WTC11 (cell line): ENCODE results near the gene CNTLN. TPM values are rescaled to one million over a fixed set of nuclear protein-coding genes. Genes with fewer than 3 reads are reported as not detected.

ENCODE experiments used
- ARID4B ChIP-seq: sonication (generic); formaldehyde crosslinking; IDR thresholded peaks from 2 replicates; pipeline ENCODE4 v1.8.0; 2023; ENCODE audit warnings: missing genetic modification reagents, mild to moderate bottlenecking, borderline replicate concordance
- FOXK1 ChIP-seq: sonication (generic); formaldehyde crosslinking; IDR thresholded peaks from 2 replicates; pipeline ENCODE4 v1.8.0; 2022; ENCODE audit warnings: mild to moderate bottlenecking, moderate library complexity, missing genetic modification reagents
- MXD4 ChIP-seq: fragments of 250-450 bp; sonication (Bioruptor Pico); IDR thresholded peaks from 2 replicates; pipeline ENCODE4 v1.8.0; 2021; ENCODE audit warnings: mild to moderate bottlenecking, moderate library complexity, borderline replicate concordance
- NFE2L1 ChIP-seq: sonication (generic); formaldehyde crosslinking; IDR thresholded peaks from 2 replicates; pipeline ENCODE4 v1.8.1; 2023; ENCODE audit warnings: missing genetic modification reagents
- NFYB ChIP-seq: sonication (generic); formaldehyde crosslinking; conservative IDR thresholded peaks from 2 replicates; pipeline ENCODE4 v1.8.0; 2022; ENCODE audit warnings: low read depth, missing genetic modification reagents
- NR2C2 ChIP-seq: sonication (generic); formaldehyde crosslinking; IDR thresholded peaks from 2 replicates; pipeline ENCODE4 v1.8.0; 2022; ENCODE audit warnings: mild to moderate bottlenecking, missing genetic modification reagents
- OVOL2 ChIP-seq: fragments of 250-450 bp; sonication (Bioruptor Pico); IDR thresholded peaks from 2 replicates; pipeline ENCODE4 v1.9.0; 2021; ENCODE audit warnings: mild to moderate bottlenecking, borderline replicate concordance
- STAT6 ChIP-seq: sonication (generic); formaldehyde crosslinking; conservative IDR thresholded peaks from 2 replicates; pipeline ENCODE4 v1.8.1; 2023; ENCODE audit warnings: mild to moderate bottlenecking, low read depth, missing genetic modification reagents, moderate library complexity
- TCF7 ChIP-seq: sonication (generic); formaldehyde crosslinking; IDR thresholded peaks from 2 replicates; pipeline ENCODE4 v1.8.0; 2022; ENCODE audit warnings: mild to moderate bottlenecking, low read depth, missing genetic modification reagents, moderate library complexity
- USF2 ChIP-seq: sonication (generic); formaldehyde crosslinking; IDR thresholded peaks from 2 replicates; pipeline ENCODE4 v1.8.1; 2023; ENCODE audit warnings: mild to moderate bottlenecking, missing genetic modification reagents, moderate library complexity
- ZNF219 ChIP-seq: sonication (generic); formaldehyde crosslinking; IDR thresholded peaks from 2 replicates; pipeline ENCODE4 v1.8.0; 2023; ENCODE audit warnings: missing genetic modification reagents, mild to moderate bottlenecking, borderline replicate concordance
- ZNF281 ChIP-seq: sonication (generic); formaldehyde crosslinking; IDR thresholded peaks from 2 replicates; pipeline ENCODE4 v1.8.0; 2023; ENCODE audit warnings: mild to moderate bottlenecking, missing genetic modification reagents
- ZNF317 ChIP-seq: sonication (generic); formaldehyde crosslinking; IDR thresholded peaks from 2 replicates; pipeline ENCODE4 v1.8.1; 2023; ENCODE audit warnings: low read depth, mild to moderate bottlenecking, moderate library complexity, missing genetic modification reagents, borderline replicate concordance
- ZSCAN18 ChIP-seq: fragments of 250-450 bp; sonication (Bioruptor Pico); IDR thresholded peaks from 2 replicates; pipeline ENCODE4 v2.1.2; 2022; ENCODE audit warnings: mild to moderate bottlenecking, moderate library complexity
- total RNA-seq: library from RNA; stranded (reverse); gene quantifications from 3 replicates; pipeline ENCODE4 v1.2.3, GENCODE V29; 2021

Gene CNTLN
- total RNA-seq, 1 experiment from 2014 or later = 13.4 TPM

GRCh38 chr9:17134396-17135294, at the start of gene CNTLN (continued):
- TF ChIP-seq ARID4B = peak; percentile 89
- TF ChIP-seq STAT6 = no peak
- TF ChIP-seq NFE2L1 = peak; percentile 94; the same call in 1 of the 2 replicates
- TF ChIP-seq MXD4 = no peak
- no peak for TF ChIP-seq OVOL2 (CRISPR knock-in tag)
- TF ChIP-seq NR2C2 (CRISPR knock-in tag) = 0 out of 2 replicates have a peak, but pooled peaks have one; percentile 9
- TF ChIP-seq ZNF219 (CRISPR knock-in tag) = no peak
- TF ChIP-seq TCF7 = no peak; the same call in 1 of the 2 replicates
- peak; percentile 39 for TF ChIP-seq ZNF317 (CRISPR knock-in tag)
- TF ChIP-seq FOXK1 (CRISPR knock-in tag) = peak; percentile 83
- peak; percentile 22; the same call in 1 of the 2 replicates for TF ChIP-seq NFYB (CRISPR knock-in tag)
- TF ChIP-seq ZNF281 (CRISPR knock-in tag) = 0 out of 2 replicates have a peak, but pooled peaks have one; percentile 15
- peak; percentile 53; the same call in 1 of the 2 replicates for TF ChIP-seq USF2 (CRISPR knock-in tag)
- no peak for TF ChIP-seq ZSCAN18 (CRISPR knock-in tag)
